ENCODE data around the gene CDYL2.

CDYL2 gene

DNA sequence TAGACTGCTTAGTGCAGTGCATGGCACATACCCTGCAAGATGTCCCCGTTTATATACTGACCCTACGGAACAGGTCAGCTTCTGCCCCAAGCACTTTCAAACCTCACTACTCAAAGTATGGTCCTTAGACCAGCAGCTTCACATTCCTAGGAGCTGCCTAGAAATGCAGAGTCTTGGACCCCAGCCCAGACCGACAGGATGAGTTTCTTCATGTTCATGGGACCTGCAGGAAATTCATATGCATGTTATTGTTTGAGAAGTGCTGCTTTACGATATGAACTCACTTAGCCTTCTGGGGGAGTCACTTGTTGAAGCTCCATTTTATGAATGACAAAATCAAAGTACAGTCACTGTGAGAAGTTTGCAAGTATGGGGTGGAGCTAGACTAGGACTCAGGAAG, 181.0 kb downstream of the CDYL2 start:
- DNase-seq (ENCODE audit: low read depth in 2 of 2): no peak

DNA sequence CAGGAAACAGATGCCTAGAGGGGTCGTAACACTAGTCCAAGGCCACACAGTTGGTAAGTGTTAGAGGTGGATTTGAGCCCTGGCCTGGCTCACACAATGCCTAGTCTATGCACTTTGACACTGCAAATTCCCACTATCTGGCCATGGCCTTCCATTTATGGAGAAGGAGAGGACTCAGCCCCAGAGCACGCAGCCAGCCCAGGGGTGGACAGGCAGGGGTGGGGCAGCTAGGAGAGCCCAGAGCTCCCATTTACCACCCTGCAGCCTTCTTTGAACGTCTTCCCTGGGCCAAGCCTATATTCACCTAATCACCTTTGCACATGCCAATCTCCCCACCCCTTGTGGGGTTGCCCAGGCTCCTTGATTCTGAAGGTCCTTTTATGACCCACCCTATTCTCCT, 182.4 kb downstream of the CDYL2 start:
- DNase-seq (ENCODE audit: low read depth in 2 of 2): no peak

- no peak for DNase-seq (ENCODE audit: low read depth in 2 of 2)
Observed at GRCh38 chr16:80620736-80621605, 183.4 kb downstream of the CDYL2 start.

DNA sequence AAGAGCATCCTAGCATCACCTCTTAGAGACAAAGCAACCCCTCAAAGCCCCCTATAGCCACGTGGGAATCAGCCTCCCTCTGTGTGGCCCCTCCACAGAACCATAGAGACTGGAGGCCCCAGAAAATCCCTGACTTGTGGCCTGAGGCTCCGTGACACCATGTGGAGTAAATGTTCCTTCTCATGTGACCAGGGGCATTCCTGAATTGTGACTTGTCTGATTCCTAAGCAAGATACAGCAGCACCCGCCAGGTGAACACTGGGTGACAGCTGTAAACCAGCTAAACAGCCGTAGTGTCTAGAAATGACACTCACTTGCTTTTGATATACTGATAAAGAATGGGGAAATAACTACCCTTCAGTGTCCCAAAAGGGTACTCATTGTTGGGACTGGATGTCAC, 184.6 kb downstream of the CDYL2 start:
- no peak for DNase-seq (ENCODE audit: low read depth in 2 of 2)

DNA sequence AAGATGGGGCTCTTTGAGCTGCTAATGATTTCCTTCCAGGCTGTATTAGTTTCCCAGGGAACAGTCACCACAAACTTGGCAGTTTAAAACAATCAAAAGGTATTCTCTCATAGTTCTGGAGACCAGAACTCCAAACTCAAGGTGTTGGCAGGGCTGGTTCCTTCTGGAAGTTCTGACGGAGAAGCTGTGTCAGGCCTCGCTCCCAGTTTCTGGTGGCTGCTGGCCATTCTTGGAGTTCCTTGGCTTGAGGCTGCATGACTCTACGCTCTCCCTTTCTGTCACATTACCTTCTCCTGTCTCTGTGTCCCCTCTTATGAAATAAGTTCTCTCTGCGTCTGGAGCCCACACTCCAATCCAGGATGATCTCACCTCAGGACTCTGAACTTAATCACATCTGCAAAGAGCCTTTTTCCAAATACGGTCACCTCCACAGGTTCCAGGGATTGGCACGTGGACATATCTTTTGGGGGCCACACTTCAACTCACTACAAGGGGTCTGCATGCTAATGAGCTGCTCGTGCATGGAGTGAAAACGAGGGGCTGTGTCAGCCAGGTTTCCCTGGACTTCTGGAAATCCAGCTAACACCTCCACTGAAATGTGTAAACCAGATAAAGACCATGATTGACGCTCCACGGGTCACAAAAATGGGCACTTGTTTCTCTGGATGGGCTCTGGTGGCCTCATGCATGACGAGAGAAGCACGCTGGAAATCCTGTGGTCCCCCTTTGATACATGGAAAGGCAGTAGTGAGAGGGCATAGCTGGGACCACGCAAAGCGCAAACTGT, 185.3 kb downstream of the CDYL2 start:
- DNase-seq (ENCODE audit: low read depth in 2 of 2): no peak

DNA sequence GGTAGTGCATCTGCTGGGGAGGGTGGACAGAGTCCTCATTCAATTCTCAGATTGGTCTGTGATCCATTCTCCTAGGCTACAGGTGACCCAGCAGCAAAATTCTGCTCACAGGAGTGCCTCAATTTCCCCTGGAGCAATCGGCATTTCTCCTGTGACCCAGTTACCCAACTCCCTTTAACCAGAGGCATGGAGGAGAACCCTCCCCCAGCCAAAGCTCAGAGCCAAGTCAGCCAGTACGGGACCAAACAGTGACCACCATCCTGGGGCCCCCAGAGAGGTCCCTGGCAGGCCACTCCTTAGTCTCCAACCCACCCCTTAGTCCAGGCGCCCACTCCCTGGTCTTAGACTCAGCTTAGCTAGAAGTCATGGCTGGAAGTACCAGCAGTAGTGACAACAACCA, 188.0 kb downstream of the CDYL2 start:
- DNase-seq (ENCODE audit: low read depth in 2 of 2): no peak

DNA sequence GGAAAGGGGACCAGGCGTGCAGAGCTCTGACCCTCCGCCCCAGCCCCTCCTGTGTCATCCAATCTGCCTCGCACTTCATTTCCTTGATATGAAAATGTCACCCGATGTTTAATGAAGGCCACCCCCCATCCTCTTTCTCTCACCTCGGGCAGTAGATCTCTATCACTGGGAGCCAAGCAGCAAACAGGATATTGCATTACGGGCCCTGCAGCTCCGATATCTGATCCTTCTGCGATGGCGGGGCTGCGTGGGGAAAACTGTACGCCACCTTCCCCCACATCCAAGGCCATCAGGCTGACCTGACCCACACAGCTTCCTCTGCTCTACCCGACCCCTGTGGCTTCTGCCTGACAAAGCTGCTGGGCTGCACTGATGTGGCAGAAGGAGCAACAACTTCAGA, 188.7 kb downstream of the CDYL2 start:
- DNase-seq (ENCODE audit: low read depth in 2 of 2): no peak

DNA sequence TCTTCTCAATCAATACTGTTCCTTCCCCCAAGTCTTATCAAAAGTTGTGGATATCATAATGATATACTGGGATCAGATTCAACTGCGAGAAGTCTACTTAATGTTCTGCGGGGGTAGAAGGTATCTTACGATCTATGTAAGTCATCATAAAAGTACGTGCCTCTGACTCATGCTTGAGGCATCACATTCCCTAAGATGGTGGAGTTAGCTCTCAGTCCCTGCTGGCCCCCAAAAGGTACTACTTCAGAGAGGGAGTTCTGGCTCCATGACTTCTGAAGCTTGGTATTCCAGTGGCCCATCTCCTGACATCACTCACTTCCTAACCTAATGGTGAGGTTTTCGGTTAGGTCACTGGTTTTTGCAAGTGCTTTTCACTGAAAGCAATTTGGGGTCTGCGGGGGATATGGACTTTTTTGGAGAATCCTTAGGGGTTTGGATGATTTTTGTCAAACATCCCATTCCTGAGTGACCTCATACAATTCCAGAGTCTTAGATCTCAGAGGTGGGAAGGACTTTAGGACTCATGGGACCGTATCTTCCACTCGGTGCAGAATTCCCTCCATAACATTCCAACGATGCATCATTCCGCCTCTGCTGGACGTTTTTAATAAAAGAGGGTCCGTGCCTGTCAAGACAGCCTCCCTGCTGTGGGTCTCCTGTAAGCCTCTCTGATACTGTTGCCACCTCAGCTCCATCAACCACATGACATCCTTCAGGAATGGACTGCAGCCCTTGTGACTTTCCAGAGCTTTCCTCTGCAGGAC, 189.3 kb downstream of the CDYL2 start:
- no peak for DNase-seq (ENCODE audit: low read depth in 2 of 2)

GRCh38 chr16:80612461-80613017, 191.9 kb downstream of the CDYL2 start:
- no peak for DNase-seq (ENCODE audit: low read depth in 2 of 2)

DNA sequence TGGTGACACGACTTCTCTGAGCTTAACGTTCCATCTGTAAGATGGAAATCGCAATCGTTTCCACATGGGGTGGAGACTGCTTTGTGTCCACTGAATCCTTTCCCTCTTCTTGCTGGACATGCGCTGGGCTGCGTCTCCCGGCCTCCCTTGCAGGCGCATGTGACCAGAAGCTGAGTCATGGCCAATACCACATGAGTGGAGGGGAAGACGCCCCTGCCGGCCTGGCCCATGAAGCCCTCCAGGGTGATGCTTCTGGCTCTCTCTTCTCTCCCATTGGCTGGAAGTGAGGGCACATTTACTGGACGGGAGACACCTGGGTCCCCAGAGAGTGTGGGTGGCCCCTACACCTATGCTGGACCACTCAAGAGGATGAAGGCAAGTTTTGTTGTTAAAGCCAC, 192.5 kb downstream of the CDYL2 start:
- DNase-seq (ENCODE audit: low read depth in 2 of 2): no peak

- DNase-seq (ENCODE audit: low read depth in 2 of 2): no peak
Observed at GRCh38 chr16:80611171-80611929, 193.0 kb downstream of the CDYL2 start.

DNA sequence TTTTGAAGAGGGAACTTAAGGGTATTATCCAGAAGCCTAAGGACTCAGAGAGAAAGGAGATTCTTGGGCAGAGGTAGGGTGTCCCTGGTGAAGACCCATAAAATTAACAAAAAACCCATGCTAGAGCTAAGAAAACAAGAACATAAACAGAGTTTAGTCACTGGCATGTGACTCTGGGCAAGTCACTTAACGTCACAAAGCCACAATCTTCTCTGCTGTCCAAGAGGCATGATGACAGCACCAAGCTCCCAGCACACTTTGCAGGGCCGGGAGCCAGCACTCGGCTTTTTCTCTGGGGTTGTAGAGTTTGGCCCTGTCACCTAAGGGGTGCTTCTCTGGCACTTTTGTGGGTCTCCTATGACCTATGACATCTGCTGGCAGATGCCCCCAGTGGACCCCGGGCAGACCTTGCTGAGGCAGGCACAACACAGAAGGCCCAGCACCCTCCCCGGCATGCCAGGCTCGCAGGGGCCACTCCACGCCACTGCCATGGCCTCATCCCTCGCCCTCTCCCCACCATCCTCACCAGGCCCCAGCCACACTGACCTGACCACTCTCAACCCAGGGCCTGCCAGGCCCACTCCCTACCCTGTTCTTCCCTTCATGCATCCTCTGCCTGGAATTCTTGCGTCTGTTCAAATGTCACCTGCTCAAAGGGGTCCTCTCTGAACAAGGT, 193.8 kb downstream of the CDYL2 start:
- DNase-seq (ENCODE audit: low read depth in 2 of 2): no peak

- no peak for DNase-seq (ENCODE audit: low read depth in 2 of 2)
Observed at GRCh38 chr16:80608946-80609345, 195.5 kb downstream of the CDYL2 start.

DNA sequence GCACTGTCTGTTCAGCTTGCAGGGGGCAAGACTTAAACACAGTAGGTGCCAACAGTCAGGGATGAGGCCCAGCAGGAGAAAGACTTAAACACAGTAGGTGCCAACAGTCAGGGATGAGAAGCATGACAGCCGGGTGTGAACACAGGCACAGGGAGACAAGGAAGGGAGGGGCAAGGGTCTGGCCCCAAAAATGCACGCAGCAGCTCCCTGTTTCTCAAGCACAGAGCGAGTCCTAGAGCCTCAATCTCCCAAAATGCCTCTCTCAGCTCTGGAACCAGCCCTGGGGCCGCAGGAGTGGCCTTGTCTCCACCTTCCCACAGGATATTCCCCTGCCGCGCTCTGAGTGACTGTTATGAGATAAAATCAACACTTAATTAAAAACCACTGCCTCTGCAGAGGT, 197.2 kb downstream of the CDYL2 start:
- DNase-seq (ENCODE audit: low read depth in 2 of 2): no peak

DNA sequence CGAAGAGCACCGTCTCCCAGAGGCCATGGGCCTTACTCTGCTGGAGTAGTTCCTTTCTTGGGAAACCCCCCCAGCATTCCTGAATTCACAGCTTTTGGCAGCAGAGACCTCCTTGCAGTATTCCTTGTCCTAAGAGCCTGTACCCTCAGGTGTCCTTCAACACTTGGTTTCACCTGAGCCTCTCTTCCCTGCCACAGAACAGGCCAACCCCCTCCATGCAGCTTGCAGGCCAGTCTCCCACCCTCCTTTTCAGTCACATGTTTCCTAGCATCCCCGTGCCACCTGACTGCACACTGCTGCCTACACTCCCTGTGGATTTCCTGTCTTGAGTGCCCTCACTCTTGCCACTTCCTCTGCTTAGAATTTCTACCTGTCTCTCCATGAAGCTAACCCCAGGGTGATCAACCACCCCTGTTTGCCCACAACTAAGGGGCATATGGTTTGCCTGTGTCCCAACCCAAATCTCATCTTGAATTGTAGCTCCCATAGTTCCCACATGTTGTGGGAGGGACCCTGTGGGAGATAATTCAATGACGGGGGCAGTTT, 198.1 kb downstream of the CDYL2 start:
- DNase-seq (ENCODE audit: low read depth in 2 of 2): no peak

- DNase-seq (ENCODE audit: low read depth in 2 of 2): no peak
Observed at GRCh38 chr16:80604600-80605355, 199.6 kb downstream of the CDYL2 start.

DNA sequence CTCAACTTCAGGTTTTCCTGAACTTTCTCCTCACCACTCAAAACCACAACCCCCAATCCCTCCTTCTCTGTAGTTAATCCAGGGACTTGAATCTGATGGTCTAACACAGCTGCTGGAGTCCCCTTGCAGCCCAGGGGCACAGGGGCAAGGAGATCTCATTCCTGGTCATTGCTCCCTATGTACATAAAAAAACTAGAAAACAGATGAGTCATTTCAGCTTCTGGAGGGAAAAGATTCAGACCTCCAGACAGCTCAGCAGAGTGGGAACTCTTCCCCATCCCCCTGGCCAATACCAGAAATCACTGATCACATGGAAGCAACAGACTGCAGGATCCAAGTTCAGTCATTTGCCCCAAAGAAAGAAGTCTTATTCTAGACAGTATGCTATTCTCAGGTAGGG, 201.5 kb downstream of the CDYL2 start:
- no peak for DNase-seq (ENCODE audit: low read depth in 2 of 2)

- no peak for DNase-seq (ENCODE audit: low read depth in 2 of 2)
Observed at GRCh38 chr16:80601182-80601581, 203.2 kb downstream of the CDYL2 start.

DNA sequence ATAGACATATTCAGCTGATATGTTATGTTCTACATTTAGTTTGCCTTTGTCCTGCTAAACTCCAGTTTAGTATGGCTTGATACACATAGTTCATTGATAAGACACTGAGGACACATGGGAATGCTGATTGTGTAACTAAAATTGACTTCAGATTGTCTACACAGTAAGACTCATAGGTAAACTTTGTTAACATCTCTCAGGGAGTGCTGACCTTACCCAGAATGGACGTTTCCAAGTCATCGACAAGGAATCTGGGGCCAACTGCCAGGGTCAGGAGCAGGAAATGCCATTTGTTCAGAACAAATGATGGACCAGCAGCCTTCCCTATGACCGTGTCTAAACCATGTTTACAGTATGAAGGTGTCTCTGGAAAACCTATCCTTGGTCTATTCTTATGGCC, 204.9 kb downstream of the CDYL2 start:
- no peak for DNase-seq (ENCODE audit: low read depth in 2 of 2)
